SU-DHL-6 (cell line): Measurements from ENCODE around the gene RGL1.

Experiments
- H2AFZ ChIP-seq: fragments of 200-600 bp; sonication (generic); 2 replicates; pipeline ENCODE4 v1.6.1; 2014; ENCODE audit warnings: low read depth, mild to moderate bottlenecking, moderate library complexity, mixed read lengths, antibody characterized with exemption, low read length; ENCODE audit not compliant: severe bottlenecking
- H3F3A ChIP-seq: fragments of 200-600 bp; shearing (Covaris generic); 2 replicates; pipeline ENCODE4 v1.6.0; 2016; ENCODE audit warnings: antibody characterized with exemption, mild to moderate bottlenecking; ENCODE audit not compliant: insufficient read depth
- H3K27ac ChIP-seq: fragments of 200-600 bp; sonication (generic); 2 replicates; pipeline ENCODE4 v1.5.1; 2016; ENCODE audit warnings: low read depth, mild to moderate bottlenecking, low read length, moderate library complexity, mixed read lengths
- H3K27me3 ChIP-seq: fragments of 200-600 bp; sonication (generic), shearing (Covaris generic); 2 replicates; pipeline ENCODE4 v1.6.0; 2014; ENCODE audit warnings: mild to moderate bottlenecking, low read length
- H3K36me3 ChIP-seq: fragments of 200-600 bp; sonication (generic); 2 replicates; pipeline ENCODE4 v1.6.1; 2014; ENCODE audit warnings: mild to moderate bottlenecking, low read length, mixed read lengths
- H3K4me2 ChIP-seq: fragments of 300-600, 200-600 bp; shearing (Covaris generic), sonication (generic); 2 replicates; pipeline ENCODE4 v1.6.0; 2014; ENCODE audit warnings: low read length, low read depth, mild to moderate bottlenecking; ENCODE audit not compliant: poor library complexity, severe bottlenecking
- H3K4me3 ChIP-seq: fragments of 200-600 bp; sonication (generic); 2 replicates; pipeline ENCODE4 v1.5.1; 2014; ENCODE audit warnings: antibody characterized with exemption, low read length, mild to moderate bottlenecking, mixed read lengths; ENCODE audit not compliant: insufficient read depth, poor library complexity, severe bottlenecking
- H3K79me2 ChIP-seq: fragments of 200-600 bp; sonication (generic); 2 replicates; pipeline ENCODE4 v1.6.1; 2014; ENCODE audit warnings: mild to moderate bottlenecking, low read length, moderate library complexity; ENCODE audit not compliant: insufficient read depth
- H3K9ac ChIP-seq: fragments of 200-600 bp; sonication (generic); 2 replicates; pipeline ENCODE4 v1.7.0; 2014; ENCODE audit warnings: mild to moderate bottlenecking, low read length
- H3K9me2 ChIP-seq: fragments of 200-600 bp; sonication (generic); replicated peaks from 2 replicates; pipeline ENCODE4 v1.6.1; 2014; ENCODE audit warnings: low read length; ENCODE audit not compliant: insufficient read depth
- H3K9me3 ChIP-seq: fragments of 200-600 bp; sonication (generic); 2 replicates; pipeline ENCODE4 v1.6.1; 2014; ENCODE audit warnings: low read length, mixed read lengths; ENCODE audit not compliant: insufficient read depth
- H4K20me1 ChIP-seq: fragments of 200-600 bp; sonication (generic); 2 replicates; pipeline ENCODE4 v1.6.1; 2014; ENCODE audit warnings: low read depth, mild to moderate bottlenecking, antibody characterized with exemption, low read length, moderate library complexity, mixed read lengths
- CTCF ChIP-seq: fragments of 200-600 bp; sonication (generic); IDR thresholded peaks from one replicate; pipeline ENCODE4 v1.5.1; 2017; ENCODE audit warnings: antibody characterized with exemption, mild to moderate bottlenecking, low read length, moderate library complexity; ENCODE audit not compliant: insufficient read depth, poor library complexity, severe bottlenecking
- EZH2phosphoT487 ChIP-seq: fragments of 200-600 bp; sonication (generic), shearing (Covaris generic); conservative IDR thresholded peaks from 2 replicates; pipeline ENCODE4 v1.6.1; 2018; ENCODE audit warnings: mild to moderate bottlenecking, antibody characterized with exemption, low read length, moderate library complexity, mixed read lengths

Gene RGL1

GRCh38 chr1:183958958-183959357 is 154.0 kb downstream of the RGL1 start:
- TF ChIP-seq EZH2phosphoT487 (no peak), CTCF (no peak)
- H3K4me3 ChIP-seq: no peak overlapping the region
- H2AFZ ChIP-seq: no peak overlapping the region

GRCh38 chr1:183961132-183961531 is 156.2 kb downstream of the RGL1 start:
- Histone ChIP-seq H2AFZ (no peak overlapping the region), H3K36me3 (no peaks in the 10 kb centered on the region), H3F3A (no peaks in the 10 kb centered on the region), H3K9ac (no peak overlapping the region), H4K20me1 (no peaks in the 10 kb centered on the region), H3K4me2 (no peak overlapping the region), H3K9me3 (no peaks in the 10 kb centered on the region), H3K27me3 (no peaks in the 10 kb centered on the region), H3K4me3 (no peak overlapping the region), H3K79me2 (no peaks in the 10 kb centered on the region), H3K9me2 (no peaks in the 10 kb centered on the region), H3K27ac (no peak overlapping the region)
- TF ChIP-seq EZH2phosphoT487: no peak
- no peak for TF ChIP-seq CTCF

More at GRCh38 chr1:183958958-183959357, 154.0 kb downstream of the RGL1 start:
- H3K36me3 ChIP-seq: no peaks in the 10 kb centered on the region
- H3K79me2 ChIP-seq: no peaks in the 10 kb centered on the region
- no peak overlapping the region for H3K9ac ChIP-seq
- H3K9me2 ChIP-seq: no peaks in the 10 kb centered on the region
- no peak overlapping the region for H3K27ac ChIP-seq
- no peaks in the 10 kb centered on the region for H3F3A ChIP-seq
- H4K20me1 ChIP-seq: no peaks in the 10 kb centered on the region
- no peak overlapping the region for H3K4me2 ChIP-seq
- H3K27me3 ChIP-seq: no peaks in the 10 kb centered on the region
- no peaks in the 10 kb centered on the region for H3K9me3 ChIP-seq

- Histone ChIP-seq H3K9me2 (no peaks in the 10 kb centered on the region), H3K27ac (no peak overlapping the region), H4K20me1 (no peaks in the 10 kb centered on the region), H3K4me2 (no peak overlapping the region), H2AFZ (no peak overlapping the region), H3K27me3 (no peaks in the 10 kb centered on the region), H3K36me3 (no peaks in the 10 kb centered on the region), H3K4me3 (no peak overlapping the region), H3K9ac (no peak overlapping the region), H3K9me3 (no peaks in the 10 kb centered on the region), H3F3A (no peaks in the 10 kb centered on the region), H3K79me2 (no peaks in the 10 kb centered on the region)
- TF ChIP-seq CTCF: no peak
- no peak for TF ChIP-seq EZH2phosphoT487
Observed at GRCh38 chr1:183962903-183963302, 158.0 kb downstream of the RGL1 start.
